ENCODE measurements around the gene RPL22L1. TPM values are rescaled to one million over a fixed set of nuclear protein-coding genes. Genes with fewer than 3 reads are reported as not detected.

The RPL22L1 gene
- total RNA-seq, 6 donors from 2014 or later, result 4.2 to 33.7 (median 29.0) TPM

GRCh38 chr3:170816841-170817240 lies 53.2 kb downstream of the RPL22L1 start:
- Histone ChIP-seq H3K4me3 (no peak overlapping the region), H3K9me3 (no peaks in the 10 kb centered on the region), H3K27ac (no peak overlapping the region), H3K27me3 (no peaks in the 10 kb centered on the region), H3K4me1 (peaks cover 0 to 9% (median 6%) of the 10 kb centered on the region in 4 donors), H3K36me3 (no peaks in the 10 kb centered on the region)
- 68 to 74% methylated on average over 2 of the region's 2 CpGs for WGBS, 2 donors
- DNase-seq, result no peak
- ATAC-seq (ENCODE audit: low FRiP score in 2 of 2), result no peak
- TF ChIP-seq POLR2A (IDR thresholded peaks at IDR 0.05), result no peak

DNA sequence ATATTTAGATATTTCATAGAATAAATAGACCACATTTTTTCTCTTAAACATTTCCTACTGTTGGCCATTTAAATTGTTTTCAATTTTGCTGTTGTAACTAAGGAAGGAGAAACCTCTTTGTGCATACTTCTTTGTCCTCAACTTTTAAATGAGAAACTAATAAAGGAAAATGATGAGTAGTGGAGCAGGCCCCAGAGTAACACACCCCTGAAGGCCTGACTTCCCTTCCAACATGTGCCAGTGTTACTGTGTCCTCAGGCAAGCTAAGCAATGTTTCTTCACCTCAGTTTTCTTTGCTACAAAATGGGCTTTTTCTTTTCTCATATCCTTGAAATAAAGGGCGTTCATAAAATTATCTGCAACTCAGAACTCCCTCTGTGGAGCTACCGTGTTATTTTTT lies 53.7 kb downstream of the RPL22L1 start:
- H3K4me1 ChIP-seq, result peaks cover 0 to 13% (median 8%) of the 10 kb centered on the region in 4 donors
- DNase-seq (no peak), ATAC-seq (ENCODE audit: low FRiP score in 2 of 2) (no peak)
- H3K4me3 ChIP-seq, result no peak overlapping the region
- H3K27me3 ChIP-seq, result no peaks in the 10 kb centered on the region
- no peak for TF ChIP-seq POLR2A (IDR thresholded peaks at IDR 0.05)
- TF ChIP-seq POLR2AphosphoS5 (IDR thresholded peaks at IDR 0.05), result no peak
- TF ChIP-seq EP300 (IDR thresholded peaks at IDR 0.05), result no peak
- TF ChIP-seq CTCF (IDR thresholded peaks at IDR 0.05), result no peak
- no peaks in the 10 kb centered on the region for H3K9me3 ChIP-seq
- WGBS, 2 donors, result 78 to 82% methylated on average over 2 of the region's 2 CpGs
- H3K27ac ChIP-seq, result no peak overlapping the region
- H3K36me3 ChIP-seq, result no peaks in the 10 kb centered on the region

DNA sequence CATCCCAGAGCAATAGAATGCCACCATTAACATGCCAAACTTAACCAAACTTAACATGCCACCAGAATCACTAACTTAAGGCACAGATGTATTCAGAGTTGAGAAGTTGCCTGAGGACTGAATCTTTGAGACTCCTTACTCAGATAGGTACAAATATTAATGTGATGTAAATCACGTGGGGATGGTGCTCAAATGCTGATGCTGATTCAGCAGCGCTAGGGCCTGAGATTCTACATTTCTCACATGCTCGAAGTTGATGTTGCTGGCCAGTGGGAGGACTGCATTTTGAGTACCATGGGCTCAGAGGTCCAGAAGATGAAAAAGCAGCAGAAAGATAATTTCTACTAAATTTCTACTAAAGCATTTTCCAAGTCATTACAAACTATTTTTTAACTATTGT lies 54.1 kb downstream of the RPL22L1 start:
- H3K9me3 ChIP-seq, result no peaks in the 10 kb centered on the region
- DNase-seq (no peak), ATAC-seq (ENCODE audit: low FRiP score in 2 of 2) (no peak)
- no peaks in the 10 kb centered on the region for H3K27me3 ChIP-seq
- H3K4me1 ChIP-seq, result peaks cover 0 to 13% (median 8%) of the 10 kb centered on the region in 4 donors
- TF ChIP-seq EP300 (IDR thresholded peaks at IDR 0.05) (no peak), CTCF (IDR thresholded peaks at IDR 0.05) (no peak), POLR2A (IDR thresholded peaks at IDR 0.05) (no peak), POLR2AphosphoS5 (IDR thresholded peaks at IDR 0.05) (no peak)
- 82 to 83% methylated on average over 3 of the region's 3 CpGs for WGBS, 2 donors
- H3K36me3 ChIP-seq, result no peaks in the 10 kb centered on the region
- H3K4me3 ChIP-seq, result no peak overlapping the region
- H3K27ac ChIP-seq, result no peak overlapping the region

DNA sequence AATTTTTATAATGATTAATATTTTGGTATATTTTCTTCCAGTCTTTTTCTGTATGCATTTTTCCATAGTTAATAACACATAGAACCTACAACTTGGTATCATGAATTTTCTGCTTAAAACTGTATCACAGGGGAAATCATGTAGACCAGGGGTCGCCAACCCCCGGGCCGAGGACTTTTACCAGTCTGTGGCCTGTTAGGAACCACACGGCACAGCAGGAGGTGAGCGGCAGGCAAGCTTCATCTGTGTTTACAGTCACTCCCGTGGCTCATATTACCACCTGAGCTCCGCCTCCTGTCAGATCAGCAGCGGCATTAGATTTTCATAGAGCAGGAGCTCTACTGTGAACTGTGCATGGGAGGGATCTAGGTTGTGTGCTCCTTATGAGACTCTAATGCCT lies 54.7 kb downstream of the RPL22L1 start:
- DNase-seq, result peak in 1 of 2 donors; percentile 58
- 56 to 61% methylated on average over 4 to 8 of the region's 8 CpGs for WGBS, 2 donors

More for the DNA sequence above, 54.7 kb downstream of the RPL22L1 start:
- H3K4me1 ChIP-seq, result peaks cover 0 to 13% (median 8%) of the 10 kb centered on the region in 4 donors
- no peak overlapping the region for H3K4me3 ChIP-seq
- no peak for ATAC-seq (ENCODE audit: low FRiP score in 2 of 2)
- no peaks in the 10 kb centered on the region for H3K36me3 ChIP-seq
- no peak overlapping the region for H3K27ac ChIP-seq
- TF ChIP-seq CTCF (IDR thresholded peaks at IDR 0.05), result no peak
- no peak for TF ChIP-seq POLR2A (IDR thresholded peaks at IDR 0.05)
- TF ChIP-seq EP300 (IDR thresholded peaks at IDR 0.05), result no peak
- no peak for TF ChIP-seq POLR2AphosphoS5 (IDR thresholded peaks at IDR 0.05)
- H3K27me3 ChIP-seq, result no peaks in the 10 kb centered on the region
- no peaks in the 10 kb centered on the region for H3K9me3 ChIP-seq

Other genes with a start within 250 kb of the RPL22L1 start
- 1 to 10 TPM in 4 of 6 donors, not detected in 2; 2.0 to 6.2 (median 2.9) TPM for gene EIF5A2, start 38.4 kb upstream of the RPL22L1 start, total RNA-seq
- gene SLC2A2, start 156.5 kb upstream of the RPL22L1 start, total RNA-seq, result under 1 TPM in 2 of 6 donors, not detected in 4; 0.06 to 0.13 TPM